SK-N-SH treated with all-trans-retinoic acid at 6 μM for 48 hours (cell line): ENCODE results near the gene GUCA2B.

Experiments
- ARNTL ChIP-seq: fragments of 450-650 bp; formaldehyde crosslinking; IDR thresholded peaks from 2 replicates; pipeline ENCODE4 v1.5.0; 2020; ENCODE audit warnings: low read depth, mild to moderate bottlenecking, moderate library complexity, borderline replicate concordance
- BACH2 ChIP-seq: fragments of 250-450 bp; sonication (Bioruptor Pico); IDR thresholded peaks from 2 replicates; pipeline ENCODE4 v1.9.0; 2021; ENCODE audit warnings: mild to moderate bottlenecking, borderline replicate concordance
- GLIS3 ChIP-seq: fragments of 250-450 bp; sonication (Bioruptor Pico); IDR thresholded peaks from 2 replicates; pipeline ENCODE4 v1.5.0; 2020; ENCODE audit warnings: mild to moderate bottlenecking, moderate library complexity
- OSR1 ChIP-seq: fragments of 250-450 bp; sonication (Bioruptor Pico); IDR thresholded peaks from 2 replicates; pipeline ENCODE4 v1.8.0; 2022; ENCODE audit warnings: moderate library complexity, mild to moderate bottlenecking, inconsistent platforms
- POU6F1 ChIP-seq: fragments of 250-450 bp; sonication (Bioruptor Pico); IDR thresholded peaks from 2 replicates; pipeline ENCODE4 v1.8.0; 2021; ENCODE audit warnings: low read depth, mild to moderate bottlenecking, moderate library complexity, borderline replicate concordance
- RARB ChIP-seq: fragments of 250-450 bp; sonication (Bioruptor Pico); IDR thresholded peaks from 2 replicates; pipeline ENCODE4 v1.8.0; 2021; ENCODE audit warnings: mild to moderate bottlenecking, moderate library complexity
- TCF4 ChIP-seq: fragments of 250-450 bp; sonication (Bioruptor Pico); IDR thresholded peaks from 2 replicates; pipeline ENCODE4 v1.8.0; 2021; ENCODE audit warnings: mild to moderate bottlenecking, moderate library complexity, borderline replicate concordance
- ZFP3 ChIP-seq: fragments of 250-450 bp; sonication (Bioruptor Pico); IDR thresholded peaks from 2 replicates; pipeline ENCODE4 v1.5.0; 2020; ENCODE audit warnings: mild to moderate bottlenecking, moderate library complexity
- ZFP30 ChIP-seq: fragments of 450-650 bp; formaldehyde crosslinking; IDR thresholded peaks from 2 replicates; pipeline ENCODE4 v1.5.0; 2022; ENCODE audit warnings: mild to moderate bottlenecking, moderate library complexity
- TF ChIP-seq, protein P1 (sequence below): fragments of 250-450 bp; sonication (Bioruptor Pico); IDR thresholded peaks from 2 replicates; pipeline ENCODE4 v1.5.0; 2020; ENCODE audit warnings: mild to moderate bottlenecking, moderate library complexity
- TF ChIP-seq, protein P2 (sequence below): fragments of 250-450 bp; sonication (Bioruptor Pico); IDR thresholded peaks from 2 replicates; pipeline ENCODE4 v1.8.0; 2020; ENCODE audit warnings: mild to moderate bottlenecking, moderate library complexity, borderline replicate concordance
- TF ChIP-seq, protein P3 (sequence below): fragments of 250-450 bp; sonication (Bioruptor Pico); IDR thresholded peaks from 2 replicates; pipeline ENCODE4 v1.5.1; 2020; ENCODE audit warnings: low read depth, mild to moderate bottlenecking, moderate library complexity

DNA sequence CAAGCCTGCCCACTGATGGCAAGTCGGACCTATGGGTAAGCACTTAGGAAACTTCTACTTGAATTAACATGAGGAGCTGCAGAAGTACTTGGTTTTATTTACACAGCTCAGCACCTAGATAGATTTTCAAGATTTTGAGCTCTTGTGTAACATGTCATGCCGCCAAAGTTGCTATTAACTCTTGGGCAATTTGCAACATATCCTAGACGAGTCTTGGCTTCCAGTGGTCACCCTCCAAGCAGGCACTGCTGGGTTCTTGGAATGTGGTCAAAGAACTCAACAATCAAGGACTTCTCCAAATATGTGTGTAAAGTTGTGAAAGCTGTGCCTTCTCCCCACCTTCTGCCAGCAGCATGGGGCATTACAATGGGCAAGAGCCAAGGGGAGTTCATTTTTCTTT is 17.8 kb upstream of the GUCA2B start:
- TF ChIP-seq, protein P1, sequence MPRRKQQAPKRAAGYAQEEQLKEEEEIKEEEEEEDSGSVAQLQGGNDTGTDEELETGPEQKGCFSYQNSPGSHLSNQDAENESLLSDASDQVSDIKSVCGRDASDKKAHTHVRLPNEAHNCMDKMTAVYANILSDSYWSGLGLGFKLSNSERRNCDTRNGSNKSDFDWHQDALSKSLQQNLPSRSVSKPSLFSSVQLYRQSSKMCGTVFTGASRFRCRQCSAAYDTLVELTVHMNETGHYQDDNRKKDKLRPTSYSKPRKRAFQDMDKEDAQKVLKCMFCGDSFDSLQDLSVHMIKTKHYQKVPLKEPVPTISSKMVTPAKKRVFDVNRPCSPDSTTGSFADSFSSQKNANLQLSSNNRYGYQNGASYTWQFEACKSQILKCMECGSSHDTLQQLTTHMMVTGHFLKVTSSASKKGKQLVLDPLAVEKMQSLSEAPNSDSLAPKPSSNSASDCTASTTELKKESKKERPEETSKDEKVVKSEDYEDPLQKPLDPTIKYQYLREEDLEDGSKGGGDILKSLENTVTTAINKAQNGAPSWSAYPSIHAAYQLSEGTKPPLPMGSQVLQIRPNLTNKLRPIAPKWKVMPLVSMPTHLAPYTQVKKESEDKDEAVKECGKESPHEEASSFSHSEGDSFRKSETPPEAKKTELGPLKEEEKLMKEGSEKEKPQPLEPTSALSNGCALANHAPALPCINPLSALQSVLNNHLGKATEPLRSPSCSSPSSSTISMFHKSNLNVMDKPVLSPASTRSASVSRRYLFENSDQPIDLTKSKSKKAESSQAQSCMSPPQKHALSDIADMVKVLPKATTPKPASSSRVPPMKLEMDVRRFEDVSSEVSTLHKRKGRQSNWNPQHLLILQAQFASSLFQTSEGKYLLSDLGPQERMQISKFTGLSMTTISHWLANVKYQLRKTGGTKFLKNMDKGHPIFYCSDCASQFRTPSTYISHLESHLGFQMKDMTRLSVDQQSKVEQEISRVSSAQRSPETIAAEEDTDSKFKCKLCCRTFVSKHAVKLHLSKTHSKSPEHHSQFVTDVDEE (CRISPR knock-in tag): no peak
- TF ChIP-seq OSR1 (CRISPR knock-in tag) (no peak), ZFP3 (CRISPR knock-in tag) (no peak), RARB (CRISPR knock-in tag) (no peak), GLIS3 (CRISPR knock-in tag) (no peak), BACH2 (CRISPR knock-in tag) (no peak), TCF4 (CRISPR knock-in tag) (no peak), ZFP30 (CRISPR knock-in tag) (no peak), ARNTL (CRISPR knock-in tag) (no peak), POU6F1 (CRISPR knock-in tag) (no peak)
- TF ChIP-seq, protein P2, sequence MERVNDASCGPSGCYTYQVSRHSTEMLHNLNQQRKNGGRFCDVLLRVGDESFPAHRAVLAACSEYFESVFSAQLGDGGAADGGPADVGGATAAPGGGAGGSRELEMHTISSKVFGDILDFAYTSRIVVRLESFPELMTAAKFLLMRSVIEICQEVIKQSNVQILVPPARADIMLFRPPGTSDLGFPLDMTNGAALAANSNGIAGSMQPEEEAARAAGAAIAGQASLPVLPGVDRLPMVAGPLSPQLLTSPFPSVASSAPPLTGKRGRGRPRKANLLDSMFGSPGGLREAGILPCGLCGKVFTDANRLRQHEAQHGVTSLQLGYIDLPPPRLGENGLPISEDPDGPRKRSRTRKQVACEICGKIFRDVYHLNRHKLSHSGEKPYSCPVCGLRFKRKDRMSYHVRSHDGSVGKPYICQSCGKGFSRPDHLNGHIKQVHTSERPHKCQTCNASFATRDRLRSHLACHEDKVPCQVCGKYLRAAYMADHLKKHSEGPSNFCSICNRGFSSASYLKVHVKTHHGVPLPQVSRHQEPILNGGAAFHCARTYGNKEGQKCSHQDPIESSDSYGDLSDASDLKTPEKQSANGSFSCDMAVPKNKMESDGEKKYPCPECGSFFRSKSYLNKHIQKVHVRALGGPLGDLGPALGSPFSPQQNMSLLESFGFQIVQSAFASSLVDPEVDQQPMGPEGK (CRISPR knock-in tag): no peak
- TF ChIP-seq, protein P3, sequence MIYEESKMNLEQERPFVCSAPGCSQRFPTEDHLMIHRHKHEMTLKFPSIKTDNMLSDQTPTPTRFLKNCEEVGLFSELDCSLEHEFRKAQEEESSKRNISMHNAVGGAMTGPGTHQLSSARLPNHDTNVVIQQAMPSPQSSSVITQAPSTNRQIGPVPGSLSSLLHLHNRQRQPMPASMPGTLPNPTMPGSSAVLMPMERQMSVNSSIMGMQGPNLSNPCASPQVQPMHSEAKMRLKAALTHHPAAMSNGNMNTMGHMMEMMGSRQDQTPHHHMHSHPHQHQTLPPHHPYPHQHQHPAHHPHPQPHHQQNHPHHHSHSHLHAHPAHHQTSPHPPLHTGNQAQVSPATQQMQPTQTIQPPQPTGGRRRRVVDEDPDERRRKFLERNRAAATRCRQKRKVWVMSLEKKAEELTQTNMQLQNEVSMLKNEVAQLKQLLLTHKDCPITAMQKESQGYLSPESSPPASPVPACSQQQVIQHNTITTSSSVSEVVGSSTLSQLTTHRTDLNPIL (CRISPR knock-in tag): no peak
